GM12875 (cell line): ENCODE results near the gene GREB1L.

Experiments used
- H3K4me3 ChIP-seq: one replicate; pipeline ENCODE4 v1.5.1; 2011; ENCODE audit warnings: low read depth, low read length, control low read depth
- CTCF ChIP-seq: IDR thresholded peaks from 2 replicates; pipeline ENCODE4 v1.5.1; 2011; ENCODE audit warnings: low read depth, mild to moderate bottlenecking, control low read depth, inconsistent platforms, low read length, moderate library complexity, borderline replicate concordance; ENCODE audit not compliant: insufficient read depth

The GREB1L gene

GRCh38 chr18:21456428-21457178 lies 214.6 kb downstream of the GREB1L start:
- no peak for TF ChIP-seq CTCF

GRCh38 chr18:21457179-21457535 lies 215.1 kb downstream of the GREB1L start:
- no peak overlapping the region for H3K4me3 ChIP-seq
- no peak for TF ChIP-seq CTCF

More at GRCh38 chr18:21456428-21457178, 214.6 kb downstream of the GREB1L start:
- no peak overlapping the region for H3K4me3 ChIP-seq

- no peak for TF ChIP-seq CTCF
- H3K4me3 ChIP-seq = no peak overlapping the region
Measured at GRCh38 chr18:21458310-21458709, 216.3 kb downstream of the GREB1L start.

- no peak for TF ChIP-seq CTCF
- no peak overlapping the region for H3K4me3 ChIP-seq
Measured at GRCh38 chr18:21458788-21459187, 216.8 kb downstream of the GREB1L start.

- no peak for TF ChIP-seq CTCF
Measured at GRCh38 chr18:21459706-21460286, 217.8 kb downstream of the GREB1L start.

GRCh38 chr18:21461460-21461859 lies 219.4 kb downstream of the GREB1L start:
- TF ChIP-seq CTCF = no peak
- H3K4me3 ChIP-seq = no peak overlapping the region

More at GRCh38 chr18:21459706-21460286, 217.8 kb downstream of the GREB1L start:
- no peak overlapping the region for H3K4me3 ChIP-seq

GRCh38 chr18:21463718-21464117 lies 221.7 kb downstream of the GREB1L start:
- no peak overlapping the region for H3K4me3 ChIP-seq
- TF ChIP-seq CTCF = no peak
